GM12874 (cell line): ENCODE data around the gene ZBTB7A.

ENCODE experiments used
- CTCF ChIP-seq: IDR thresholded peaks from 2 replicates; pipeline ENCODE4 v1.5.1; 2011; ENCODE audit warnings: low read depth, mild to moderate bottlenecking, control low read depth, low read length, moderate library complexity; ENCODE audit not compliant: insufficient read depth

The ZBTB7A gene

GRCh38 chr19:4071610-4072009 lies 4.9 kb upstream of the ZBTB7A start:
- TF ChIP-seq CTCF: no peak

DNA sequence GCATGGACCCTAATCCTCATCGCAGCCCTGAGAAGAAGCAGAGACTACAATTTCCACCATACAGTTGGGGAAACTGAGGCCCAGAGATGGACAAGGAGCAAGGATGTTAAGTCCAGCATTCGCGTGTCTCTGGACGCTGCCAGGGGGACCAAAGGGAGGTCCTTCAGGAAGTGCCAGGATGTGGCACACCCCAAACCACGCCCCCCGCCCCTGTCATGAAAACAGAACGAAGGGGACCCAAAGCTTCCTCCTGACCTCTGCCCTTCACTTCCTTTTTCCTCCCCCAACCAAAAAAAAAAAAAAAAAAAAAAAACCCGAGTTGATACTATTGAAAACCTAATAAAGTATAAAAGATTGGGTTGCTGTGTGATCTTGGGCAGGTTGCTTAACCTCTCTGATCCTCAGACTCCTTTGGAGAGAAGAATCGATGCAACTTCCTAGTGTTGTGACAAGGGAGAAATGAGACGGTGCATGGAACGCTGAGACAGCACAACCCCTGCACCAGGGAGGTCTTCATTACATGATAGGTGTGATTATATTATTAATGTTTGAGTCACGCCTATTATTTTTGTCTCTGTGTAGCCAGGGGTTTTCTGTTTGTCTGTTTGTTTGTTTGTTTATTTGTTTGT lies 2.7 kb upstream of the ZBTB7A start:
- TF ChIP-seq CTCF: no peak

GRCh38 chr19:4068047-4068966 lies 1.6 kb upstream of the ZBTB7A start:
- TF ChIP-seq CTCF: no peak

DNA sequence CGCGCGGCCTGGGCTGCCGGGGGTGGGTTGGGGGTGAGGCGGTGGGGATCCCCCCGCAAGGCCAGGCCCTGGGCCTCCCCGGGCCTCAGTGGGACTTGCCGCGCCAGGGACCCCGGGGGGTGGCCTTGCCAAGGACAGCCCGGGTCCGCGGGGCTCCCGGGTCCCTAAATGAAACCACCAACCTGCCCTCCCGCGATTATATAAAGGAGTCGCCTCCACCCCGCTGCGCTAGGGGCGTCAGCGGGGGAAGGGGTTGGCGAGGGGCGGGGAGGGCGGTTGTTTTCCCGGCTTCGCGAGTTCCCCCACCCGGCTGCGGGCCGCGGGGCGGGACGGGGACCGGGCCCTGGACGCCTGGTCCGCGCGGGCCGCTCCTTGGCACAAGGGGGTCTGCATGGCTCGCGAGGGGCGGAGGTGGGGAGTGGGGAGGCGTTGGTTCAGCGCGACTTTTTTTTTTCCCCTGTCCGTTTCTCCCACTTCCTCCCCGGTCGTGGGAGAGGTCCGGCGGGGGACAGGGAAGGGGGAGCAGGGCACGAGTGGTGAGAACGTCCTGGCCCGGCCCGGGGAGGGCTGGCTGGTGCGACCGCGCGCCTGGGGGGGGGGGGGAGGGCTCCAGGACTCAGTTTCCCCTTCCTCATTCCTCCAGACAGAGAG lies 822 bp upstream of the ZBTB7A start:
- TF ChIP-seq CTCF: no peak

- no peak for TF ChIP-seq CTCF
These were observed 508 bp downstream of the ZBTB7A start for GRCh38 chr19:4066176-4066606.

DNA sequence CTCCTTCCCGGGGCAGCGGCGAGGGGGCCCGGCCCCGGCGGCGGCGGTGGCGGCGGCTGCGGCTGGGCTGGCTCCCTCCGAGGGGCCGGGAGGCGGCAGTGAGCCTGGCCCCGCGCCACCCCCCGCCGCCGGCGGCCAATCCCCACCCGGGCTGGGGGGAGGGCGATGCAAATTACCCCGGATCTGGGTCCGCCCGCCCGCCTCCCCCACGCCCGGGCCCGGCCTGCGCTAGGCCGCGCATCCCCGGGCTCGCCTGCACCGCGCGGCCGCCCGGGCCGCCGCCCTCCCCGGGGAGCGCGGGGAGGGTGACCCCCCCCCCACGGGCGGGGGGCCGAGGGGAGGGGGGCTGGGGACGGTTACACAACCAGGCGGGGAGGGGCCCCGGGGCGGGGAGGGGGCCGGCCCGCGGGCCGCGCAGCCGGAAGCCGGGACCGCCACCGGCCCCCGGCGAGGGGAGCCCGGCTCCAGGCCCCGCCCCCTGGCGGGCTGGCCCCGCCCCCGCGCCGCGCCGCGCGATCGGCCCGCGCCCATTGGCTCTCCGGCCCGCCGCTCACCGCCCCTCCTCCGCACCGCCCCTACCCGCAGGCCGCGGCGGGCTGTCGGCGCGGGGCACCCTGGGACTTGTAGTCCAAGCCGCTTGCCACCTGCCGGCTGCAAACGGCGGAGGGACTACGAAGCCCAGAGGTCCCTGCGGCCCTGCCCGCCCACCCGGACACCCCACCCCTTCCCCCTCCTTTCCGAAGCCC lies 1.1 kb downstream of the ZBTB7A start:
- no peak for TF ChIP-seq CTCF
